T-helper 1 cell treated with Interleukin-12 subunit alpha and Interleukin-12 subunit beta and Interleukin-4 antibody, amounts not matched to agents 30 ng/mL and 1 ng/mL, for 36 hours (primary cell): ENCODE results near the gene SLC66A2. TPM values are rescaled to one million over a fixed set of nuclear protein-coding genes. Genes with fewer than 3 reads are reported as not detected.

Experiments used
- intact Hi-C: fragments of 100-400 bp; cut with micrococcal nuclease; formaldehyde crosslinking; loops from one replicate; pipeline ENCODE4 v1.15.1; 2024
- total RNA-seq: library from RNA; stranded (reverse); gene quantifications from 2 replicates; pipeline ENCODE4 v1.2.3, GENCODE V29; 2022

The SLC66A2 gene
- total RNA-seq, 1 donor from 2014 or later: 41.1 TPM

GRCh38 chr18:79904357-79905147 is 46.9 kb downstream of the SLC66A2 start:
- intact Hi-C loops: no loop called here

DNA sequence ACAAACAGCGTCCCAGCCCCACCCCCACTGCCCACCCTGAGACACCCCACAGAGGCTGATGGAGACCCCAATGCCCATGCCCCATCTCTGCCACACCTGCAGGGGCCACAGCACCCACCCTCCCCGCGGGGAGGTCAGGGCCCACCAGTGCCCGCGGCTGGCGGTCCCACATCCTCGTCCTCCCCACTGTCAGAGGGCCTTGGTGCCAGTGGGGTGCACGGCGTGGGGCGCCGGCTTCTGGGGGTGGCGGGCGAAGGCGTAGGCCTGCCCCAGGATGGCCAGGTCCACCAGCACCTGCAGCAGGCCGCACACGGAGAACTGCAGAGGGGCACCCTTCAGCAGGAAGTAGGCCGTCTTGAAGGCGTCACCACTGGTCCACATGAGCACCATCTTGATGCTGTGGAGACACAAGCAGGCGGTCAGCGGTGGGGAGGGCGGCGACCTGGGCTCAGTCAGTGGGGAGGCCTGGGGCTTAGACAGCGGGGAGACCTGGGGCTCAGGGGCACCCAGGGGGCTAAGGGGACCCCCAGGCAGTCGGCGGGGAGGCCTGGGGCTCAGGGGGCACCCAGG is 47.6 kb downstream of the SLC66A2 start:
- intact Hi-C loops: no loop called here

GRCh38 chr18:79903071-79903635 is 48.3 kb downstream of the SLC66A2 start:
- intact Hi-C loops: no loop called here

- intact Hi-C loops: no loop called here
Measured at GRCh38 chr18:79902640-79903039, 48.8 kb downstream of the SLC66A2 start.

DNA sequence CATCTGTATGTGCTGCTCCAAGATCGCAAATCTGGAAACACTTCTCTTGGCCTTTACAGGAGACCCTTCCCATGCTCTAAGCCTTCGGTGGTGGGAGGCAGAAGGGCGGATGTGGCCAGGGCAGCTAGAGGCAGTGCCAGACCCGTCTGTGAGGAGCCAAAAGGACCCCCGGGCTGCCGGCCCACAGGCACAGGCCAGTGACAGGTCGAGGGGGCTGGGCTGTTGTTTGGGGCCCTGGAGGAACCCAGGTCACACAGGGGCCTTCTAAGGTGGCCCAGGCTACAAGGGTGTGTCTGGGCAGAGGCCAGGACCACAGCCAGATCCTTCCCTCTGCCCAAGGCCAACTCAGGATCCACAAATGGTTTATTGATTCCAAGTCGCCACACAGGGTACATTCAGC is 49.4 kb downstream of the SLC66A2 start:
- intact Hi-C loops: no loop called here

DNA sequence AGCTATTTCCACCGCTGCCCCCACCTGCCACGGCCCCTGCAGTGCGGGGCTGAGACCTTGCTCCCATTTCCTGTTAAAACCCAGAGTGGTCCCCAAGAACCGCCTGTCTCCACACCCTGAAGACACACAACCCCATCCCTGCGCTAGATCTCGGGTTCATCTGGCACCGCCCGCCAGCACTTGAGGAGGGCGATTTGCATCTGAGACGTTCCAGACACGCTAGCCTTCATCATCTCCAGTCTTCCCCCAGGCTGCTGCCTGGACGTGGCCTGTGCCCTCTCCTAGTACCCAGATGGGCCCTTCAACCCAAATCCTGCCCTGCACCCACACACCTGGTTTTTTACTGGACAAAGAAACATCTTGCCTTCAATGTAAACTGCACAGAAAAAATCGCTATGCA is 49.8 kb downstream of the SLC66A2 start:
- intact Hi-C loops: no loop called here

GRCh38 chr18:79900610-79901570 is 50.6 kb downstream of the SLC66A2 start:
- intact Hi-C loops: no loop called here

- intact Hi-C loops: no loop called here
Measured at GRCh38 chr18:79899609-79900445, 51.6 kb downstream of the SLC66A2 start.

DNA sequence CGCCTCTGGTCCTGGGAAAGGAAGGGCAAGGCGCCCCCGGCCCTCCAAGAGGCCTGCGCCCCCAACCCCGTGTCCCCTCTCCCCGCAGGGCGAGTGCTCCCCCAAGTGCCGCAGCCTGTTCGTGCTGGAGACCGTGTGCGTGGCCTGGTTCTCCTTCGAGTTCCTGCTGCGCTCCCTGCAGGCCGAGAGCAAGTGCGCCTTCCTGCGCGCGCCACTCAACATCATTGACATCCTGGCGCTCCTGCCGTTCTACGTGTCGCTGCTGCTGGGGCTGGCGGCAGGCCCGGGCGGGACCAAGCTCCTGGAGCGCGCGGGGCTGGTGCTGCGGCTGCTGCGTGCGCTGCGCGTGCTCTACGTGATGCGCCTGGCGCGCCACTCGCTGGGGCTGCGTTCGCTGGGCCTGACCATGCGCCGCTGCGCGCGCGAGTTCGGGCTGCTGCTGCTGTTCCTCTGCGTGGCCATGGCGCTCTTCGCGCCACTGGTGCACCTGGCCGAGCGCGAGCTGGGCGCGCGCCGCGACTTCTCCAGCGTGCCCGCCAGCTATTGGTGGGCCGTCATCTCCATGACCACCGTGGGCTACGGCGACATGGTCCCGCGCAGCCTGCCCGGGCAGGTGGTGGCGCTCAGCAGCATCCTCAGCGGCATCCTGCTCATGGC is 52.4 kb downstream of the SLC66A2 start:
- intact Hi-C loops: no loop called here

GRCh38 chr18:79897940-79898625 is 53.4 kb downstream of the SLC66A2 start:
- intact Hi-C loops: no loop called here

DNA sequence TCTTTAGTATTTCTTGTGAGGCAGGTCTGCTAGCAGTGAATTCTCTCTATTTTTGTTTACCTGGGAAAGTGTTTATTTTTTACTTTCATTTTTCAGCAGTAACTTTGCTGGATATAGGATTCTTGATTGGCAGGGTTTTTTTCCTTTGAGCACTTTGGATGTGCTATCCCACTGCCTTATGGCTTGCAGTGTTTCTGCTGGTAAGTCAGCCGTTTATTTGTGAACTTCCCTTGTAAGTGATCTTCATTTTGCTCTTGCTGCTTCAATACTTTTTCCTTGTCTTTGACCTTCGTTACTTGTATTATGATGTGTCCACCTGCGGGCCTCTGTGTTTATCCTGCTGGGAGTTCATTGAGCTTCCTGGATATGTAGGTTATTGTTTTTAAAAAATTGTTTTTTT is 54.7 kb downstream of the SLC66A2 start:
- intact Hi-C loops: no loop called here

- intact Hi-C loops: no loop called here
Measured at GRCh38 chr18:79890674-79891073, 60.8 kb downstream of the SLC66A2 start.

DNA sequence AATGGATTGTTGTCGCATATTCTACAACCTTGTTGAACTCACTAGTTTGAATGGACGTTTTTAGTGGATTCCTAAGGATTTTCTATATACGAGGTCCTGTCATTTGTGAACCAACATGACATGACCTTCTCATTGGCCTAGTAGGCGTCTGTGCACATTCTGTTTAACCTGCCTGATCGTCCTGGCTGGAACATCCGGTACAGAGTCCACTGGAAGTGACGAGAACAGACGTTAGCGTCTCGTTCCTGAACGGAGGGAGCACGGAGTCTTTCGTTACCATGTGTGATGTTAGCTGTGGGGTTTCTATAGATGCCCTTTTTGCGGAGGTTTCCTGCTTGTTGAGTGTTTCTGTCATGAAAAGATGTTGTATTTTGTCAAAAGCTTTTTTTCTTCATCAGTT is 61.9 kb downstream of the SLC66A2 start:
- intact Hi-C loops: no loop called here

GRCh38 chr18:79888016-79888415 is 63.4 kb downstream of the SLC66A2 start:
- intact Hi-C loops: no loop called here

GRCh38 chr18:79887181-79888000 is 64.1 kb downstream of the SLC66A2 start:
- intact Hi-C loops: no loop called here

DNA sequence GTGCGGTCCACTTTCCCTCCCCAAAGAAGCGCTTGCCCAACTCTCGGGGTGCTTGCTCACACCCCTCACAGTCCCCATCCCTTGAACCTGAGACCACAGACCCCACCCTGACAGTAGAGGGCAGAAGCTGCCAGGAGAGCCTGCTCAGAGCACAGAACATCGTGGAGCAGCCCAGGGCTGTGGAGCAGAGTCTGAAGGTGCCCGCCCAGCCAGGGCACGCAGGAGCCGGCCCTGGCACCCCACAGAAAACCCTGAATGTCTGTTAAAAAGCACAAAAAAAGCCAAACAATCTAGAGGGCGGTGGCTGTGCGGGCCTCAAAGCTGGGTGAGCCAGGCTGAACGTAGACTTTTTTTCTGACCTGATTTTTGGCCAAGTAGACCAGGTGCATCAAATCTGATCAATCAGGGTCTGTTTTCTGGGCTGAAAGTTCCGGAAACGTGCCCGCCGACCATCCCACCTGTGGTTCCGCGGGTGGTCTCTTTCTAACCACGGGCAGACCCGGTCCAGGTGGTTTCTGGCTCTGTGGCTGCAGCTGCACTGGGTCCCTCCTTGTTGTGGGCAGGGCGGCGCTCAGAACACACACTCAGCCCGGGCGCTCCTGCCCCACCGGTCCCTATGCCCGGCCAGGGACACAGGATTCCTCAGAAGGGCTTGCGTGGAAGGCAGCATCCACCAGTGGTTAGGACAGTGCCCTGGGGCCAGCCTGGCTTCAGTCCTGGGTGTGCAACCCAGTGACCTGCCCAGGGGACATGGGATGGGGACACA is 66.3 kb downstream of the SLC66A2 start:
- intact Hi-C loops: no loop called here

GRCh38 chr18:79884294-79884962 is 67.0 kb downstream of the SLC66A2 start:
- intact Hi-C loops: no loop called here
